Measurements from ENCODE around the gene HSF4.
"Not testable (repeated sequence)": the region's sequence is repeated elsewhere in the genome, so short reads cannot be mapped to it uniquely, and the experiment has no call there.

HSF4 gene

DNA sequence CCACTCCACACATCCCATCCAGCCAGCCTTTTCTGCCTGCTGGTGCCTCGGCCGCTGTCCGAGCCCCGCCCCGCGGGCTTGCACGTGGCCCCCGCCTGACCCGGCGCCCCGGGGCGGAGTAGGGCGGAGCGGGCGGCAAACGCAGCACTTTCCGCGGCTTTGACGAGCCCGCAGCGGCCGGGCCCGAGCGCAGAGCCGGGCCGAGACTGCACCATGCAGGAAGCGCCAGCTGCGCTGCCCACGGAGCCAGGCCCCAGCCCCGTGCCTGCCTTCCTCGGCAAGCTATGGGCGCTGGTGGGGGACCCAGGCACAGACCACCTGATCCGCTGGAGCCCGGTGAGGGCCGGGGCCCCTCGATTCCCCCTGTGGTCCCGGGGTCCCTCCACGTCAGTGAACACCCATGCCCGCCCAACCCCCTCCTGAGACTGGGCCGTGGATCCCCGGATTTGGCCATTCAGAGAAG, at the start of gene HSF4:
TSS of gene HSF4 (plus strand) at position 147 of the 463 bp plus-strand sequence. CDS start at position 214, 67 bp downstream.
- no peak for DNase-seq (ENCODE audit: low read depth in 2 of 2)

DNA sequence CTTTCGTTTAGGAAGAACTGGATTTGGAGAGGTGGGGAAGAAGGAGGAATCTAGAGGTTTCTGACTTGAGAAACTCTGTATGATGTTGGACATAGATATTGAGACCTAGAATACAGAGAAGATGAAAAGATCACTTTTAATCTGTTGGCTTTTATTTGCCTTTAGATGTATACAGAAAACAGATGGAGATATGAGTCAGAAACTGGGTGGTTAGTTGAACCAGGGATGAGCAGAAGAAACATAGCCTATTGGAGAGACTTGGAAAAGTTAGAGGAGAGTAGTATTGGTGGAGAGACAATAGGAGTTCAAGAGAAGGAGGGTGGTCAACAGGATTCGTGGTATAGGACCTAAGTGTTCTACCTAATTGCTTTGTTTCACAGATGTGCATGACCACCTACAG, 49.8 kb upstream of the HSF4 start:
- no peak for DNase-seq (ENCODE audit: low read depth in 2 of 2)

DNA sequence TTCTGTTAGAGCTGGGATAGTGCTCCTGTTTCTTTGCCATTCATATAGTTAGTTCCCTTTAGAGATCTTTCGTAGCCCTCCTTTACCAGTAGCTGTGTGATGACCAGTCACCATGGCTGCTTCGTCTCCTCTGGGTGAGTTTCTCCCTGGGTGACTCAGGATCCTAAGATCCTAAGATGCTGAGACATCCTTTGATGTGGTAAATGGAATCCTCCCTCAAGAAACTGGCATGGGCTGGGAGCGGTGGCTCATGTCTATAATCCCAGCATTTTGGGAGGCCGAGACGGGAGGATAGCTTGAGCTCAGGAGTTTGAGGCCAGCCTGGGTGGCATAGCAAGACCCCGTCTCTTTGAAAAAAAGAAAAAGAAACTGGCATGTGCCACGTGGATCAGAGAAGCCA, 48.9 kb upstream of the HSF4 start:
- DNase-seq (ENCODE audit: low read depth in 2 of 2) = no peak

DNA sequence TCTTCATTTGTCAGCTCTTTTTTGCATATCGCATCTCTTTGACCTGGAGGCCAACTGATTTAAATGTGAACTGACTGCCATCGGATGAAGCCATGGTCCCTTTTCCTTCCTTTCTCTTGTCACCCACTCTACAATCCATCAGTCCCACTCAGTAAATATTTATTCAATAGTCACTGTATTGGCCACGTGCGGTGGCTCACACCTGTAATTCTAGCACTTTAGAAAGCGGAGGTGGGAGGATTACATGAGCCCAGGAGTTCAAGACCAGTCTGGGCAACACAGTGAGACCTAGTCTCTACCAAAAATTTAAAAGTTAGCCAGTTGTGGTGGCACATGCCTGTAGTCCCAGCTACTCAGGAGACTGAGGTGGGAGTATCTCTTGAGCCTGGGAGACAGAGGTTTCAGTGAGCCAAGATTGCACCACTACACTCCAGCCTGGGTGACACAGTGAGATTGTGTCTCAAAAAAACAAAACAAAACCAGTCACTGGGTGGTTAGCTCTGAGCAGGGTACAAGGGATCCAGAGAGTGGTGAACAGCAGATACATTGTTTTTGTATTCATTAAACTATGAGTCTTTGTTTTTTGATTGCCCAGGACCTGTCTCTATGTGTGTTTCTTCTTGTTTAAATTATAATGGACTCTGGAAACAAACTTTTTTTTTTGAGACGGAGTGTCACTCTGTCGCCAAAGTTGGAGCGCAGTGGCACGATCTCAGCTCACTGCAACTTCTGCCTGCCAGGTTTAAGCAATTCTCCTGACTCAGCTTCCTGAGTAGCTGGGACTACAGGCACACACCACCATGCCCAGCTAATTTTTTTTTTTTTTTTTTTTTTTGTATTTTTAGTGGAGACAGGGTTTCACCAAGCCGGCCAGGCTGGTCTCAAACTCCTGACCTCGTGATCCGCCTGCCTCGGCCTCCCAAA, 47.9 kb upstream of the HSF4 start:
- DNase-seq (ENCODE audit: low read depth in 2 of 2) = no peak

GRCh38 chr16:67117716-67118115, 46.8 kb upstream of the HSF4 start:
- DNase-seq (ENCODE audit: low read depth in 2 of 2) = no peak

DNA sequence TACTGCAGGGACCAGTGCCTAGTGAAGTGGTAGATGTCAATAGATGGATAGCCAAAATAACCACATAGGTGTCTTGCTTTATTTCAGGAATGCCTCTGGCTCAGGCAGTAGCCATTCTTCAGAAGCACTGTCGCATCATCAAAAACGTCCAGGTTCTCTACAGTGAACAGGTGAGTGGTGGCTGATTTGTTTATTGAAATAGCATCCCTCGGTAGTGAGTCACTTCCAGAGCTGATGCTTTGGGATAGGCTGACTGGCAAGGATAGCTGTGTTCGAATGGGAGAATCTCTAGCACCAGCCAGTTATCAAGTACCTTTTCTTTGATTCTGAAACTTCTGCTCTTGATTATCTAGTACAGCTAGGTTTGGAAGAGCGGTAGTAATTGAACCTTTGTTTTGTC, 44.5 kb upstream of the HSF4 start:
- DNase-seq (ENCODE audit: low read depth in 2 of 2) = no peak

- not testable (repeated sequence) for DNase-seq (ENCODE audit: low read depth in 2 of 2)
Observed at GRCh38 chr16:67122799-67123198, 41.7 kb upstream of the HSF4 start.

- no peak for DNase-seq (ENCODE audit: low read depth in 2 of 2)
Observed at GRCh38 chr16:67128417-67128816, 36.1 kb upstream of the HSF4 start.

DNA sequence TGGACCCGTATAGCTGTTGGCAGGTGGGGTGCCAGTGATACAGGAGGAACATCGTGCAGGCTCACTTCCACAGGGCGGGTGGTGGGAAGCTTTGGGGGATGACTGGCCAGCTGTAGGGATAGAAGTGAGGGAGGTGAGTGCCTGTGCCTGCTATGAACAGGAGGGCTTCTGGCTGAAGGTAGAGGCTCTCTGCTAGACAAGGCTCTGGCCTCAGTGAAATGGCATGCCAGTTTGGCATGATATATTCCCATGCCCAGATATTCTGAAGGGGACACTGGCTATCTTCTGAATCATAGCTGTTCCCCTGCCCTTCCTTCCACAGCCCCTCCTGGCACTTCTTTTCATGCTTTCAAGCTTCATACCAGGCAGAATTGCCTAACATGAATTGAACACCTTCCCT, 35.7 kb upstream of the HSF4 start:
- no peak for DNase-seq (ENCODE audit: low read depth in 2 of 2)

DNA sequence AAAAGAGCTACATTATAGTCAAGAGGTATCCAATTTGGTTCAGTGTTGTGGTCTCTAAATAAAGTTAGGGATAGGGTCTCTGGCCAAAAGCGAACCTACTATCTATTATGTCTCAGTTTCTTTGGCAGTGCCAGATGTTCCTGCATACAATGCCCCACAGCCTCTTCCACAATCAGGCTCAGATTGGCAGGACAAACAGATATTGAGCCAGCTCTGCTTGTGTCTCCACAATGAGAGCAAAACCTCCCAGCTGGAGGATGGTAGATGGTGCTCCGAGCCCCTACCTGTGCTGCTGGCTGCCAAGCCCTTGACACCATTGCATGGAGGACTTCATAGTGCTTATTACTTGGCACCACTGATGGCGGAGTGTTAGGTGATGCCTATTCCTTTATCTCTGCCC, 35.1 kb upstream of the HSF4 start:
- DNase-seq (ENCODE audit: low read depth in 2 of 2) = no peak

DNA sequence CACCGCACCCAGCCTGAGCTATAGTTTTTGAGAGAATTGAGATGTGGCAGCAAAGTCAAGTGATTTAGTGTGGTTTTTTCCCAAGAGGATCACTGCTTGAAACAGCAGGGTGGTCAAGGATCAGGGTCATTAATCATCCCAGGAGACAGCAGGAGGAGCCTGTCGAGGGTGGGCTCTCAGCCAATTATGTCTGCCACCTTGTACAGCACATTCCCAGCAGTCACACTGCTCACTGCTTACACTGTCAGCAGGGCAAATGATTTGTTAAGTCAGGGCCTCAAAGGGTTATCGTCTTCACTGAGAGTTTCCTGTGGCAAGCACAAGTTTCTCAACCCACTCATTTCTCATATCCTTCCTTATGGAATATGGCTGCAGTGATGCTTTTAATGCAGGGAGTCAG, 26.9 kb upstream of the HSF4 start:
- DNase-seq (ENCODE audit: low read depth in 2 of 2) = no peak

DNA sequence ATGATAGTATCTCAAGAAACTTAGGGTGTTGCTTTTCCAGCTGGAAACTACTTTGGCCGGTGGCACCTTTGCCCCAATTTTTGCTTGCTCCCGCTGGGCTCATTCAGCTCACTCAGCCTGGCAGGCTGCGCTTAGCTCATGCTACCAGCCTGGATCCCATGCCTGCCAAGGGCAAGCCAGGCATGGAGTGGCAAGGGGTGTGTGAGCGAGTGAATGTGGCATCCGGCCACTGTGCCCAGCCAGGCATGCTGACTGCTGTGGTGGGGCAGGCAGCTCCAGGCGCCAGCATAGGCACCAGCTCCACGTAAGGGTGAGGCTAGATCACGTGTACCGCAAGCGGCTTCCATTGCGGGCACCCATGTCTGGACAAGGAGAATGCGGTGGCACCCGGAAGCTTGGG, 23.2 kb upstream of the HSF4 start:
- DNase-seq (ENCODE audit: low read depth in 2 of 2) = no peak

DNA sequence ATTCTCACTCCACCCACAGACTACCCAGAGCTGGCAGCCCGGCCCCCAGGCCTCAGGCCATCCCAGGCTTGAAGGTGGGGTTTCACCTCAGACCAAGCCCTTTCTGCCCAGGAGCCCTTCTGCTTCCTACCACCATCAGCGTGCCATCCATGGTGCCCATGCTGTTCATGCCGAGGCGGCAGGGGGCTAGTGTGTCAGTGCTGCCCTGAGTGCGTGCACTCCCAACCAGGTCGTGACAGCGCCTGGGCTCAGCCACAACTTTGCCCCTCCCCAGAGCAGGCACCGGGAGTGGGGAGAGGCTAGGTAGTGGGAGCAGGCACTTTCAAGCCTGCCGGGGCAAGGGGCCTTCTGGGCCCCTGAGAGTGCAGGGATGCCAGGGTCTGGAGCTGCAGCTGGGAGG, 22.2 kb upstream of the HSF4 start:
- DNase-seq (ENCODE audit: low read depth in 2 of 2) = no peak

- no peak for DNase-seq (ENCODE audit: low read depth in 2 of 2)
Observed at GRCh38 chr16:67144943-67145342, 19.6 kb upstream of the HSF4 start.

DNA sequence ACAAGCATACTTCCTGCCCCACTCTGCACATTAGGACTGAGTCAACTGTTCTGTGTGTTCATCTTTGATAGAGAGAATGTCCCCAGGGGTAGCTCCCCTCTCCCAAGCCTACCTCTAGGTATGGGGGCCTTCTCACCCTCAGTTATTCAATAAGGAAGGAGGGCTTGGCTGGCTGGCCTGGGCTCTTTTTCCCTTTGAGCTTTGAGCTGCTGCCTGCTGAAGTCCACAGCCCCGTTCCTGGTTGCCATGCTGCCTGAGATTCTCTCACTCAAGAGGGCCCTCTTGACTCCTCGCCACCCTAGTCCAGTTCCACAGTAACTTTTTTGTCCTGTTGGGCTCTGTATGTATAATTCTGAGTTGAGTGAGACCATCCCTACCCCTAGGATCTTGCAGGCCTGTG, 18.8 kb upstream of the HSF4 start:
- DNase-seq (ENCODE audit: low read depth in 2 of 2) = no peak

- DNase-seq (ENCODE audit: low read depth in 2 of 2) = no peak
Observed at GRCh38 chr16:67146523-67147357, 17.8 kb upstream of the HSF4 start.

DNA sequence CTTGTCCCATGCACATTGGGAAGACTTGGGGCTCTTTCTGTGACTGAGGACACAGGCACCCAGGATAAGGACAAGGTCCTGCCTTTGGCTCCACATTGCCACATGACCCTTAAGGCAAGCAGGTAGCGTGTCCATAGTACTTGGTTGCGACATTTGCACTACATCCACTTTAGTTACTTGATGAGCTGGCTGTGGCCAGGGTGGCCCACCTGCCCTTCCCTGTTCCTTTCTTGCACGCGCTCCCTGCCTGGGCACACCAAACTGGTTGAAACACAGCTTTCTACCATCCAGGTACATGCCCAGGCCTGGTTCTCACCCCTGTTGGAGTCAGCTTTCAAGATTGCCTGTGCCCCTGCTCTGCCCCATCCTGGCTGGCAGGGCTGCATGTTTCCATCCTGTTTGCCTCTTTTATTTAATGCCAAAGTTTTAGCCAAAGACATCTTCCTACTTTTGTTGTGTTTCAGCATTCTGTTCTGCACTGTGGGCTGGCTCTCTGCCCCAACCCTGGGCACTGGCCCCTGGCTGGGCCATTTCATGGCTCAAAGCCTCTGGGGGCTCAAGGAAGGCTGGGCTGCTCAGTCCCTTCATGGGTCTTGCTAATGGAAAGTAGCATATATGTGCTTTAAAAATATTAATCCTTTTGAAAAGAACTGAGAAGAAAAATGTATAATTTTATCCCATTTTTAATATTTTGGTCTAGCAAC, 17.0 kb upstream of the HSF4 start:
- no peak for DNase-seq (ENCODE audit: low read depth in 2 of 2)

DNA sequence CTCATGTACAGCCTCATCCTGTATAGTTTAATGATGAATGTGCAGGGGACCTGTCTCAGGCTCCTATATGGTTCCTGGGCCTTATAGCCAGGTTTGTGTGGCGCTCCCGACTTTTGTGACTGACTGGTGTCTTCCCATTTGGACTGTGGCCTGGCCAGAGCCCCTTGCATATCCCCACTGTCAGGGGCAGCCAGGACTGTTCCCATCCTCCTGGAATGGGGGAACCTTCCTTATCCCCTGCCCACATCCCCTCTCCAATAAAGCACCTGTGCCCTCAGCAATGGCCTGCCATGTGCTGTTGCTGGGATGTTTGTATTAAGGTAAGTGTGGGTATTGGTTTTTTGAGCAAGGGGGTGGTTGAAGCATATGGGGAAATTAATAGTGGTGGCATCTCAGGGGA, 16.3 kb upstream of the HSF4 start:
- DNase-seq (ENCODE audit: low read depth in 2 of 2) = no peak

DNA sequence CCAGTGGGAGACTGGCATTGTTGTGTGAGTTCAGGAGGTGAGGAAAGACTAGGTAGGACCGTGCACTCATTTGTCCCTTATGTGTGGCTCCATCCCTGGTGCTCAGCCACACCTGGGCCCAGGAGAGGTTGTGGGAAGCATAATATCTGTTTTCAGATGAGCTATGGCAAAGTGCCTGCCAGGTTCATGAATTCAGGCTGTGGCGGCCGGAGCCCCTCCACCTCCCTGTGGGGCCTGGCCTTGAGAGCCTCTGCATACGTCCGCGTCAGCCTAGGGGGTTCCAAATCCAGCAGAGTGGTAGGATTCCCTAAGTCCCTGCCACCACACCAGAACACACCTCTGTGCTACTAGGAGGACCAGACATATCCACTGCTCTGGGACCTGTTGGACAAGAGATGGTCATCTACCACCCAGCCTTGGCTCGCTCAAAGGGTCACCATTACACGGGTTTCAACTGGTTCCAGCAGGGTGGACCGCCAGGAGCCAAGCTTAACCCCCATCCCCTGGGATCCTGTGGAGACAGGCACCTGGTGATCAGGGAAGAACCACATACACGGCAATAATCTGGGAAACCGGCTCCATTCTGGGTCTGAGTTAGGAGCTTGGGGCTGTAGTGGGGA, 15.8 kb upstream of the HSF4 start:
- DNase-seq (ENCODE audit: low read depth in 2 of 2) = no peak

DNA sequence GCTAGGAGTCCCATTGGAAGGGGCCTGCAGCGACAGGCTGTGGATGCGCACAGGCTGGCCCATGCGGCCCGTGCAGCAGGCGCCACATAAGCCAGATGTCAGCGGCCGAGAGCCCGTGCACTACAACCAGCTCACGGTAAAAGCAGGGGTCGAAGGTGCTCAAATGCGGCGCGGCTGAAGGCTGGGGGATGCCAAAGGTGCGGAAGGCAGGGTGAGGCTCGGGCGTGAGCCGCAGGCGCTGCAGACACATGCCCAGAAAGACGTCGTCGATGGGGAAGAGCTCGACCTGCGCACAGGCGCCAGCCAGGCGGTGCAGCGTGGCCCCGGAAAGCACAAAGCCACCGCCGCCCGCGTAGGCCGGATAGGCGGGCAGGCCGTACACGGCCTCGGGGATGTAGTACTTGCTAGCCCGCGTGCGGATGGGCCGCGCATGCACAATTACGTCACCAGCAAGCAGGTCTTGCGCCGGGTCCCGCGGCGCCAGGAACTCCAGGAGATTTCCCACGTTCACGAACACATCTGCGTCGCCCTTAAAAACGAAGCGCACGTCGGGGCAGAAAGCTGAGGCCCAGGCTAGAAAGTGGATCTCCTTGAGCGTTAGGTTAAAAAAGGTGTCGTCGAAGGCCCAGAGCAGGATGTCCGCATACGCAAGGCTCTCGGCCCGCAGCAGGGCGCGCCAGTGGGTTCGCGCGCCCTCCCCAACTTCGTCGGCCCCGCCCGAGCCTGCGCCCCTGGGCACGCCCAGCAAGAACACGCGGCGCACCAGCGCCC, 15.1 kb upstream of the HSF4 start:
- DNase-seq (ENCODE audit: low read depth in 2 of 2) = no peak

Data from stimulated activated CD8-positive, alpha-beta memory T cell treated with anti-CD3 and anti-CD28 coated beads, Interleukin-2, amount 100 ng/mL, for 1 hour (primary cell).